ENCODE results near the gene TREML2. TPM values are rescaled to one million over a fixed set of nuclear protein-coding genes. Genes with fewer than 3 reads are reported as not detected.

The TREML2 gene
- total RNA-seq, 1 donor, result not detected

GRCh38 chr6:41187924-41188886 lies 12.7 kb downstream of the TREML2 start:
- H3K4me2 ChIP-seq (ENCODE audit: insufficient read depth, low read length), result no peak overlapping the region
- H3K9me3 ChIP-seq (ENCODE audit: low read depth, low read length), result no peaks in the 10 kb centered on the region
- H4K20me1 ChIP-seq (ENCODE audit: insufficient read depth, low read length), result no peaks in the 10 kb centered on the region
- no peak overlapping the region for H3K27ac ChIP-seq (ENCODE audit: low read depth, low read length)
- no peaks in the 10 kb centered on the region for H3K36me3 ChIP-seq (ENCODE audit: insufficient read depth, low read length)
- H3K27me3 ChIP-seq (ENCODE audit: insufficient read depth, low read length), result no peaks in the 10 kb centered on the region
- no peak overlapping the region for H2AFZ ChIP-seq (ENCODE audit: low read length)
- TF ChIP-seq CTCF (IDR thresholded peaks at IDR 0.05; ENCODE audit: extremely low read depth, low read depth, low read length), result no peak
- H3K79me2 ChIP-seq (ENCODE audit: insufficient read depth, low read length), result no peaks in the 10 kb centered on the region
- no peak for DNase-seq (ENCODE audit: insufficient read length, low spot score, missing footprints)
- no peak overlapping the region for H3K4me3 ChIP-seq (ENCODE audit: insufficient read depth, low read length)
- H3K4me1 ChIP-seq (ENCODE audit: insufficient read depth, low read length), result no peaks in the 10 kb centered on the region

- Histone ChIP-seq H3K4me3 (ENCODE audit: insufficient read depth, low read length) (no peak overlapping the region), H3K4me2 (ENCODE audit: insufficient read depth, low read length) (no peak overlapping the region), H4K20me1 (ENCODE audit: insufficient read depth, low read length) (no peaks in the 10 kb centered on the region), H3K27ac (ENCODE audit: low read depth, low read length) (no peak overlapping the region), H3K36me3 (ENCODE audit: insufficient read depth, low read length) (no peaks in the 10 kb centered on the region), H2AFZ (ENCODE audit: low read length) (no peak overlapping the region), H3K9me3 (ENCODE audit: low read depth, low read length) (no peaks in the 10 kb centered on the region), H3K79me2 (ENCODE audit: insufficient read depth, low read length) (no peaks in the 10 kb centered on the region), H3K4me1 (ENCODE audit: insufficient read depth, low read length) (no peaks in the 10 kb centered on the region), H3K27me3 (ENCODE audit: insufficient read depth, low read length) (no peaks in the 10 kb centered on the region)
- DNase-seq (ENCODE audit: insufficient read length, low spot score, missing footprints), result no peak
- no peak for TF ChIP-seq CTCF (IDR thresholded peaks at IDR 0.05; ENCODE audit: extremely low read depth, low read depth, low read length)
Measured at GRCh38 chr6:41186031-41186562, 14.9 kb downstream of the TREML2 start.

- Histone ChIP-seq H3K79me2 (ENCODE audit: insufficient read depth, low read length) (no peaks in the 10 kb centered on the region), H3K27me3 (ENCODE audit: insufficient read depth, low read length) (no peaks in the 10 kb centered on the region), H3K4me2 (ENCODE audit: insufficient read depth, low read length) (no peak overlapping the region), H3K9me3 (ENCODE audit: low read depth, low read length) (no peaks in the 10 kb centered on the region), H3K4me1 (ENCODE audit: insufficient read depth, low read length) (no peaks in the 10 kb centered on the region), H4K20me1 (ENCODE audit: insufficient read depth, low read length) (no peaks in the 10 kb centered on the region), H3K27ac (ENCODE audit: low read depth, low read length) (no peak overlapping the region), H3K36me3 (ENCODE audit: insufficient read depth, low read length) (no peaks in the 10 kb centered on the region), H2AFZ (ENCODE audit: low read length) (no peak overlapping the region), H3K4me3 (ENCODE audit: insufficient read depth, low read length) (no peak overlapping the region)
- no peak for DNase-seq (ENCODE audit: insufficient read length, low spot score, missing footprints)
- TF ChIP-seq CTCF (IDR thresholded peaks at IDR 0.05; ENCODE audit: extremely low read depth, low read depth, low read length), result no peak
Measured at GRCh38 chr6:41184761-41185160, 16.2 kb downstream of the TREML2 start.

Data from osteoblast (primary cell).